ENCODE results near the gene CEMIP2.

DNA sequence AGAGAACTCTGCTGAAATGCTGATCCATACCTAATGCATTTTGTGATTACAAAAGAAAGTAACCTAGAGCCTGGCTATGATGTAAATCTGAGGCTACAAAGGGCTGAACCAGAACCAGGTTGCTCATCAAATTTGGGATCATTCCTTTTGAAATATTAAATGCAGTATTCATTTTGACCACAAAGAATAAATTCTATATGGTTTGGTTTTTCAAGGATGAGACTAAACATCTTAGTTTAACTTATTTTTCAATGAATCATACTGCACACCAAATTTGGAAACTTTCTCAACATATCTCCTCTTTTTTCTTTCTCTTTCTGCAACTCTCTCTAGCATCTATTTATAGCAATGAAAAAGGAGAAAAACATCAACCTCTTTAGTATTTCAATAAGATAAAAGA, 46.5 kb downstream of the CEMIP2 start:
- TF ChIP-seq, protein P1, sequence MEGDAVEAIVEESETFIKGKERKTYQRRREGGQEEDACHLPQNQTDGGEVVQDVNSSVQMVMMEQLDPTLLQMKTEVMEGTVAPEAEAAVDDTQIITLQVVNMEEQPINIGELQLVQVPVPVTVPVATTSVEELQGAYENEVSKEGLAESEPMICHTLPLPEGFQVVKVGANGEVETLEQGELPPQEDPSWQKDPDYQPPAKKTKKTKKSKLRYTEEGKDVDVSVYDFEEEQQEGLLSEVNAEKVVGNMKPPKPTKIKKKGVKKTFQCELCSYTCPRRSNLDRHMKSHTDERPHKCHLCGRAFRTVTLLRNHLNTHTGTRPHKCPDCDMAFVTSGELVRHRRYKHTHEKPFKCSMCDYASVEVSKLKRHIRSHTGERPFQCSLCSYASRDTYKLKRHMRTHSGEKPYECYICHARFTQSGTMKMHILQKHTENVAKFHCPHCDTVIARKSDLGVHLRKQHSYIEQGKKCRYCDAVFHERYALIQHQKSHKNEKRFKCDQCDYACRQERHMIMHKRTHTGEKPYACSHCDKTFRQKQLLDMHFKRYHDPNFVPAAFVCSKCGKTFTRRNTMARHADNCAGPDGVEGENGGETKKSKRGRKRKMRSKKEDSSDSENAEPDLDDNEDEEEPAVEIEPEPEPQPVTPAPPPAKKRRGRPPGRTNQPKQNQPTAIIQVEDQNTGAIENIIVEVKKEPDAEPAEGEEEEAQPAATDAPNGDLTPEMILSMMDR (IDR thresholded peaks at IDR 0.05; ENCODE audit: insufficient read depth, low read depth, low read length): no peak
- no peak for TF ChIP-seq EZH2 (IDR thresholded peaks at IDR 0.05; ENCODE audit: insufficient read depth, low read length)

All from astrocyte (in vitro differentiated cells and primary cell).